IMR-90 (cell line): ENCODE measurements around the gene ATP6V0A4. TPM values are rescaled to one million over a fixed set of nuclear protein-coding genes. Genes with fewer than 3 reads are reported as not detected.
A peak's percentile ranks its signal among the peaks of the same experiment; 100 is the strongest.

Experiments
- ATAC-seq: fragments of 200-7000 bp; cut with Tn5 transposase; 2 replicates; pipeline ENCODE4 v1.9.1; 2020; ENCODE audit warnings: low read depth, mild to moderate bottlenecking, moderate library complexity
- BruUV-seq: library from RNA; stranded (reverse); fragments of 400-500 nt; replicated peaks from 2 replicates; lab custom pipeline; 2021; lab: Mats Ljungman, UMichigan
- CTCF ChIA-PET: fragments of 300-600 bp; formaldehyde crosslinking; extraction: SDS; loops from one replicate; lab custom pipeline; 2021; ENCODE audit warnings: antibody characterized with exemption; lab: Yijun Ruan, JAX
- POLR2A ChIA-PET: fragments of 300-600 bp; sonication (Branson Sonifier 250); formaldehyde crosslinking; loops from one replicate; lab custom pipeline; 2022; ENCODE audit warnings: antibody characterized with exemption; ENCODE audit not compliant: unreplicated experiment; lab: Charles Lee
- DNase-seq: peaks from one replicate; pipeline ENCODE4 v3.0.0; 2013
- H2AFZ ChIP-seq: replicated peaks from 2 replicates; pipeline ENCODE3; 2013; ENCODE audit warnings: low read length, mild to moderate bottlenecking; ENCODE audit not compliant: poor library complexity
- H2AK5ac ChIP-seq: 2 replicates; pipeline ENCODE4 v1.6.1; 2013; ENCODE audit warnings: low read depth, low read length, inconsistent platforms
- H2AK9ac ChIP-seq: replicated peaks from 2 replicates; pipeline ENCODE3; 2013; ENCODE audit warnings: mild to moderate bottlenecking, low read depth, low read length, moderate library complexity; ENCODE audit not compliant: poor library complexity
- H2BK120ac ChIP-seq: 2 replicates; pipeline ENCODE4 v1.6.1; 2013; ENCODE audit warnings: low read depth, low read length, inconsistent platforms
- H2BK15ac ChIP-seq: 3 replicates; pipeline ENCODE4 v1.6.1; 2013; ENCODE audit warnings: low read depth, low read length, inconsistent platforms
- H2BK20ac ChIP-seq: 2 replicates; pipeline ENCODE4 v1.6.1; 2013; ENCODE audit warnings: low read depth, mild to moderate bottlenecking, inconsistent platforms, low read length, moderate library complexity
- H2BK5ac ChIP-seq: 2 replicates; pipeline ENCODE4 v1.6.1; 2013; ENCODE audit warnings: mild to moderate bottlenecking, low read depth, low read length, inconsistent platforms; ENCODE audit not compliant: poor library complexity, severe bottlenecking
- H3K14ac ChIP-seq: replicated peaks from 2 replicates; pipeline ENCODE4 v1.6.1; 2013; ENCODE audit warnings: low read depth, low read length, inconsistent platforms
- H3K18ac ChIP-seq: 2 replicates; pipeline ENCODE4 v1.6.1; 2013; ENCODE audit warnings: low read depth, low read length, control low read depth
- H3K23ac ChIP-seq: 2 replicates; pipeline ENCODE4 v1.6.1; 2013; ENCODE audit warnings: low read depth, low read length, inconsistent platforms
- H3K27ac ChIP-seq: 2 replicates; pipeline ENCODE4 v1.5.1; 2013; ENCODE audit warnings: mild to moderate bottlenecking, control low read depth, low read length; ENCODE audit not compliant: insufficient read depth
- H3K27me3 ChIP-seq: 2 replicates; pipeline ENCODE4 v1.6.1; 2013; ENCODE audit warnings: low read length; ENCODE audit not compliant: control insufficient read depth, insufficient read depth
- H3K36me3 ChIP-seq: 2 replicates; pipeline ENCODE4 v1.6.1; 2013; ENCODE audit warnings: low read length, mixed read lengths; ENCODE audit not compliant: control insufficient read depth, insufficient read depth
- H3K4ac ChIP-seq: 2 replicates; pipeline ENCODE4 v1.6.1; 2013; ENCODE audit warnings: low read depth, low read length, inconsistent platforms
- H3K4me1 ChIP-seq: 2 replicates; pipeline ENCODE4 v1.6.1; 2013; ENCODE audit warnings: low read length, mixed read lengths; ENCODE audit not compliant: control insufficient read depth, insufficient read depth
- H3K4me2 ChIP-seq: 2 replicates; pipeline ENCODE4 v1.6.1; 2013; ENCODE audit warnings: low read depth, mild to moderate bottlenecking, control low read depth, low read length, moderate library complexity
- H3K4me3 ChIP-seq: 2 replicates; pipeline ENCODE4 v1.5.1; 2013; ENCODE audit warnings: low read depth, mild to moderate bottlenecking, control low read depth, low read length, moderate library complexity; ENCODE audit not compliant: insufficient read depth
- H3K56ac ChIP-seq: 2 replicates; pipeline ENCODE4 v1.6.1; 2013; ENCODE audit warnings: low read length, inconsistent platforms; ENCODE audit not compliant: insufficient read depth; ENCODE audit errors: extremely low read depth
- H3K79me1 ChIP-seq, 2 experiments: 2 replicates each; pipeline ENCODE4 v1.6.1; 2013; ENCODE audit warnings: low read length in 2 of 2, inconsistent platforms in 1 of 2, low read depth in 1 of 2
- H3K9ac ChIP-seq: 2 replicates; pipeline ENCODE4 v1.6.1; 2013; ENCODE audit warnings: low read depth, low read length, control low read depth
- H3K9me1 ChIP-seq: 2 replicates; pipeline ENCODE4 v1.6.1; 2013; ENCODE audit warnings: low read length, inconsistent platforms; ENCODE audit not compliant: insufficient read depth
- H3K9me3 ChIP-seq: 2 replicates; pipeline ENCODE4 v1.6.1; 2013; ENCODE audit warnings: low read length; ENCODE audit not compliant: control insufficient read depth, insufficient read depth
- H4K20me1 ChIP-seq: 2 replicates; pipeline ENCODE4 v1.6.1; 2013; ENCODE audit warnings: low read length, inconsistent platforms; ENCODE audit not compliant: insufficient read depth
- H4K5ac ChIP-seq: 2 replicates; pipeline ENCODE4 v1.6.1; 2013; ENCODE audit warnings: mild to moderate bottlenecking, low read depth, low read length, control low read depth
- H4K8ac ChIP-seq, 2 experiments: 2 replicates each; pipeline ENCODE4 v1.6.1; 2013; ENCODE audit warnings: low read depth in 2 of 2, low read length in 2 of 2, control low read depth in 1 of 2, inconsistent platforms in 1 of 2
- H4K91ac ChIP-seq: 2 replicates; pipeline ENCODE4 v1.6.1; 2013; ENCODE audit warnings: low read depth, low read length, inconsistent platforms; ENCODE audit not compliant: insufficient read depth
- BHLHE40 ChIP-seq: fragments of 150-350 bp; IDR thresholded peaks from 2 replicates; pipeline ENCODE4 v1.6.1; 2016; ENCODE audit warnings: mild to moderate bottlenecking, low read depth, low read length
- MAZ ChIP-seq: IDR thresholded peaks from 2 replicates; pipeline ENCODE4 v1.6.1; 2012; ENCODE audit warnings: low read depth, mild to moderate bottlenecking, low read length, improper control_type of control experiment, moderate library complexity, borderline replicate concordance
- MXI1 ChIP-seq: IDR thresholded peaks from 2 replicates; pipeline ENCODE4 v1.6.1; 2012; ENCODE audit warnings: low read depth, mild to moderate bottlenecking, low read length, moderate library complexity, borderline replicate concordance
- NFE2L2 ChIP-seq: fragments of 150-350 bp; IDR thresholded peaks from 2 replicates; pipeline ENCODE4 v1.6.1; 2016; ENCODE audit warnings: low read depth, mild to moderate bottlenecking, low read length
- POLR2A ChIP-seq: IDR thresholded peaks from 2 replicates; pipeline ENCODE4 v1.6.1; 2012; ENCODE audit warnings: mild to moderate bottlenecking, low read depth, low read length
- RAD21 ChIP-seq: IDR thresholded peaks from 2 replicates; pipeline ENCODE4 v1.6.1; 2012; ENCODE audit warnings: low read length, improper control_type of control experiment
- RCOR1 ChIP-seq: IDR thresholded peaks from 2 replicates; pipeline ENCODE4 v1.6.1; 2012; ENCODE audit warnings: mild to moderate bottlenecking, low read length, improper control_type of control experiment; ENCODE audit not compliant: insufficient replicate concordance
- RFX5 ChIP-seq: IDR thresholded peaks from 2 replicates; pipeline ENCODE4 v1.8.0; 2012; ENCODE audit warnings: low read depth, mild to moderate bottlenecking, low read length, moderate library complexity
- WGBS, 2 experiments: methylation state at CpG; one replicate each; pipeline versions ENCODE4 v1.1.5 to v1.1.7; 2013; ENCODE audit warnings: missing lambda C conversion rate in 2 of 2; ENCODE audit not compliant: insufficient read length in 1 of 2; ENCODE audit errors: extremely low coverage in 2 of 2; 5-methylcytosine and 5-hydroxymethylcytosine counted together
- dilution Hi-C: fragments of 300-500 bp; cut with HindIII; formaldehyde crosslinking; loops from one replicate; pipeline ENCODE4 v1.14.3; 2018; ENCODE audit warnings: low sequenced_read_pairs; ENCODE audit not compliant: unreplicated experiment
- in situ Hi-C: fragments of 300-500 bp; cut with MboI; formaldehyde crosslinking; loops from 3 replicates; pipeline ENCODE4 v1.14.3; 2019; ENCODE audit warnings: low sequenced_read_pairs, inconsistent platforms, mixed read lengths
- intact Hi-C: fragments of 100-400 bp; cut with micrococcal nuclease; formaldehyde crosslinking; loops from 2 replicates; pipeline ENCODE4 v1.10.0; 2022
- polyA plus RNA-seq, 3 experiments: library from polyadenylated mRNA; depleted of rRNA; stranded (reverse); fragments of >200 nt; gene quantifications; 2 replicates each; pipeline ENCODE4 v1.2.3, GENCODE V29; 2012; ENCODE audit warnings: low replicate concordance in 1 of 3
- total RNA-seq: library from RNA; depleted of rRNA; stranded (reverse); fragments of >200 nt; gene quantifications from 2 replicates; pipeline ENCODE4 v1.2.3, GENCODE V29; 2012
- TF ChIP-seq, protein P1 (sequence below): fragments of 150-350 bp; IDR thresholded peaks from 2 replicates; pipeline ENCODE4 v1.6.1; 2016; ENCODE audit warnings: low read depth, mild to moderate bottlenecking, low read length, moderate library complexity, borderline replicate concordance

Gene ATP6V0A4
- total and polyA plus RNA-seq, 2 of the 4 experiments (the other 2 are of a cell fraction) = 0.05 to 0.18 TPM

DNA sequence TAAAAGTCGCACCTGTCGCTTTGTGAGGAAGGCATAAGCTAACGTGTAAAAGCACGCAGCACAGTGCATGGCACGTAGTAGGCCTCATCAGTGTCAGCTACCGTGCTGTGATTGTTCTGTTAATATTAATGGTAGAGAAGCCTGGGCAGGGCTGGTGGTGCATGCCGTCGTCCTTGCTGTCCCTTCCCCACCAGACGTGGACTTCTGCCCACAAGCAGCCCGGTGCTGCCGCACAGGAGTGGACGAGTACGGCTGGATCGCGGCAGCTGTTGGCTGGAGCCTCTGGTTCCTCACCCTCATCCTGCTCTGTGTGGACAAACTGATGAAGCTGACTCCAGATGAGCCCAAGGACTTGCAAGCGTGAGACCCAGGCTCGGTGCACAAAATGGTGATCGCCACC lies 4.7 kb upstream of the ATP6V0A4 start:
- H3K14ac ChIP-seq = no peak overlapping the region
- CTCF ChIA-PET = no interaction called here
- TF ChIP-seq RAD21 = no peak
- TF ChIP-seq BHLHE40 = no peak
- no peak for TF ChIP-seq MXI1
- TF ChIP-seq POLR2A = no peak
- no peak for TF ChIP-seq RCOR1
- no peak for TF ChIP-seq NFE2L2
- TF ChIP-seq RFX5 = no peak
- TF ChIP-seq, protein P1, sequence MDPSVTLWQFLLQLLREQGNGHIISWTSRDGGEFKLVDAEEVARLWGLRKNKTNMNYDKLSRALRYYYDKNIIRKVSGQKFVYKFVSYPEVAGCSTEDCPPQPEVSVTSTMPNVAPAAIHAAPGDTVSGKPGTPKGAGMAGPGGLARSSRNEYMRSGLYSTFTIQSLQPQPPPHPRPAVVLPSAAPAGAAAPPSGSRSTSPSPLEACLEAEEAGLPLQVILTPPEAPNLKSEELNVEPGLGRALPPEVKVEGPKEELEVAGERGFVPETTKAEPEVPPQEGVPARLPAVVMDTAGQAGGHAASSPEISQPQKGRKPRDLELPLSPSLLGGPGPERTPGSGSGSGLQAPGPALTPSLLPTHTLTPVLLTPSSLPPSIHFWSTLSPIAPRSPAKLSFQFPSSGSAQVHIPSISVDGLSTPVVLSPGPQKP = no peak
- TF ChIP-seq MAZ = no peak

More for the DNA sequence above, 4.7 kb upstream of the ATP6V0A4 start:
- Histone ChIP-seq H2BK20ac (no peak overlapping the region), H3K4me3 (no peak overlapping the region), H3K4me2 (no peak overlapping the region), H3K36me3 (no peaks in the 10 kb centered on the region), H3K79me1 (no peaks in the 10 kb centered on the region), H3K9me1 (no peaks in the 10 kb centered on the region), H3K9ac (no peak overlapping the region), H3K4ac (no peak overlapping the region), H3K56ac (no peak overlapping the region), H2BK120ac (no peak overlapping the region), H4K91ac (no peak overlapping the region), H2AFZ (peak overlapping the region; percentile 43), H4K8ac (no peak overlapping the region), H2AK5ac (no peak overlapping the region), H3K27me3 (no peaks in the 10 kb centered on the region), H2BK15ac (no peak overlapping the region), H3K18ac (no peak overlapping the region), H3K9me3 (no peaks in the 10 kb centered on the region), H3K23ac (no peak overlapping the region), H2BK5ac (no peak overlapping the region), H3K27ac (no peak overlapping the region), H4K5ac (no peak overlapping the region), H3K4me1 (no peaks in the 10 kb centered on the region), H4K20me1 (no peaks in the 10 kb centered on the region), H2AK9ac (no peak overlapping the region)
- ATAC-seq = no peak
- no peak for DNase-seq
- no TSS peak for BruUV-seq
- POLR2A ChIA-PET = no interaction called here
- in situ Hi-C loops = no loop called here
- 60% methylated on average over 2 of the region's 18 CpGs; no CpG with 5 or more reads in 1 of the 2 experiments for WGBS, 2 experiments
- intact Hi-C loops = no loop called here
- dilution Hi-C loops = no loop called here
